GOT3 (cell line): ENCODE data around the gene CHD6.

Experiments used
- DNase-seq: peaks from one replicate; lab custom pipeline; 2025; ENCODE audit warnings: mixed read lengths; lab: John Stamatoyannopoulos, UW

CHD6 gene

GRCh38 chr20:41355192-41355591 is 263.0 kb downstream of the CHD6 start:
- DNase-seq = no peak

GRCh38 chr20:41353530-41353929 is 264.6 kb downstream of the CHD6 start:
- DNase-seq = no peak

GRCh38 chr20:41352666-41353065 is 265.5 kb downstream of the CHD6 start:
- DNase-seq = no peak

GRCh38 chr20:41352106-41352505 is 266.1 kb downstream of the CHD6 start:
- no peak for DNase-seq
